Astrocyte (in vitro differentiated cells and primary cell): ENCODE results near the gene KDM5B.

Experiments
- EZH2 ChIP-seq: IDR thresholded peaks from 2 replicates; pipeline ENCODE4 v1.6.1; 2012; ENCODE audit warnings: mild to moderate bottlenecking, low read length, inconsistent platforms; ENCODE audit not compliant: insufficient read depth
- TF ChIP-seq, protein P1 (sequence below): IDR thresholded peaks from 2 replicates; pipeline ENCODE4 v1.5.1; 2011; ENCODE audit warnings: low read depth, mild to moderate bottlenecking, inconsistent platforms, low read length, moderate library complexity; ENCODE audit not compliant: insufficient read depth

DNA sequence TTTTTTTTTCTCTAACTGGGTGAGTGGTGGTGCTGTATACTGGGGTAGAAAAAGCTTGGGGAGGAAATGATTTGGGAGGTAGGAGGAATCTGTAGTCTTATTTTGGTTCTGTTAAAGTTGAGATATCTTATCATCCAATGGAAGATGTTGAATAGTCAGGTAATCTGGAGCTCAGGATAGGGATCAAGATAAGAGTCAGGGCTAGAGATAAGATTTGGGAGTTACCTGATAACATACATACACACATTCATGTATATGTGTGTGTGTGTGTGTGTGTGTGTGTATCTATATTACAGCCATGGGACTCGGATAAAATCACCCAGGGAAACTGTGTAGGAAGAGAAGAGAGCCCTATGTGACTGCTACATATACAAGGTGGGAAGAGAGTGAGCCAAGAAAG, 10.6 kb upstream of the KDM5B start:
- TF ChIP-seq, protein P1, sequence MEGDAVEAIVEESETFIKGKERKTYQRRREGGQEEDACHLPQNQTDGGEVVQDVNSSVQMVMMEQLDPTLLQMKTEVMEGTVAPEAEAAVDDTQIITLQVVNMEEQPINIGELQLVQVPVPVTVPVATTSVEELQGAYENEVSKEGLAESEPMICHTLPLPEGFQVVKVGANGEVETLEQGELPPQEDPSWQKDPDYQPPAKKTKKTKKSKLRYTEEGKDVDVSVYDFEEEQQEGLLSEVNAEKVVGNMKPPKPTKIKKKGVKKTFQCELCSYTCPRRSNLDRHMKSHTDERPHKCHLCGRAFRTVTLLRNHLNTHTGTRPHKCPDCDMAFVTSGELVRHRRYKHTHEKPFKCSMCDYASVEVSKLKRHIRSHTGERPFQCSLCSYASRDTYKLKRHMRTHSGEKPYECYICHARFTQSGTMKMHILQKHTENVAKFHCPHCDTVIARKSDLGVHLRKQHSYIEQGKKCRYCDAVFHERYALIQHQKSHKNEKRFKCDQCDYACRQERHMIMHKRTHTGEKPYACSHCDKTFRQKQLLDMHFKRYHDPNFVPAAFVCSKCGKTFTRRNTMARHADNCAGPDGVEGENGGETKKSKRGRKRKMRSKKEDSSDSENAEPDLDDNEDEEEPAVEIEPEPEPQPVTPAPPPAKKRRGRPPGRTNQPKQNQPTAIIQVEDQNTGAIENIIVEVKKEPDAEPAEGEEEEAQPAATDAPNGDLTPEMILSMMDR: no peak
- TF ChIP-seq EZH2: no peak
